22Rv1 (cell line): Measurements from ENCODE around the gene NUP205.

ENCODE experiments used
- H3K27ac ChIP-seq: fragments of 450-650 bp; 2 replicates; pipeline ENCODE4 v1.5.1; 2017
- CTCF ChIP-seq: fragments of 450-650 bp; IDR thresholded peaks from 2 replicates; pipeline ENCODE4 v1.5.1; 2017; ENCODE audit warnings: mild to moderate bottlenecking
- ZFX ChIP-seq: fragments of 450-650 bp; IDR thresholded peaks from 2 replicates; pipeline ENCODE4 v1.6.1; 2017; ENCODE audit warnings: antibody characterized with exemption, borderline replicate concordance

NUP205 gene

GRCh38 chr7:135659159-135659846 lies 101.6 kb downstream of the NUP205 start:
- H3K27ac ChIP-seq: no peak overlapping the region
- TF ChIP-seq ZFX (no peak), CTCF (no peak)

- no peak for TF ChIP-seq CTCF
- TF ChIP-seq ZFX: no peak
These were observed 103.8 kb downstream of the NUP205 start for GRCh38 chr7:135661311-135662122.

GRCh38 chr7:135662123-135662372 lies 104.3 kb downstream of the NUP205 start:
- H3K27ac ChIP-seq: peak overlapping the region; percentile 76
- TF ChIP-seq ZFX (no peak), CTCF (no peak)

More at GRCh38 chr7:135661311-135662122, 103.8 kb downstream of the NUP205 start:
- peak overlapping the region; percentile 76 for H3K27ac ChIP-seq

GRCh38 chr7:135662373-135663114 lies 104.8 kb downstream of the NUP205 start, which contains the start of gene STMP1:
TSS of gene STMP1 (plus strand) at chr7:135662514.
- peak within 1 kb of the TSS; percentile 76 for H3K27ac ChIP-seq
- no peak for TF ChIP-seq ZFX
- TF ChIP-seq CTCF: peak; percentile 84

- no peak overlapping the region for H3K27ac ChIP-seq
- TF ChIP-seq ZFX (no peak), CTCF (no peak)
These were observed 106.4 kb downstream of the NUP205 start for GRCh38 chr7:135664046-135664589.

- no peak overlapping the region for H3K27ac ChIP-seq
These were observed 107.3 kb downstream of the NUP205 start for GRCh38 chr7:135665042-135665441.

More at GRCh38 chr7:135665042-135665441, 107.3 kb downstream of the NUP205 start:
- TF ChIP-seq ZFX (no peak), CTCF (no peak)
